GM10248 (cell line): Measurements from ENCODE around the gene DYRK1A.

Experiments used
- CTCF ChIA-PET: fragments of 300-600 bp; sonication (Branson Sonifier 250); formaldehyde crosslinking; extraction: SDS; loops from one replicate; lab custom pipeline; 2021; ENCODE audit warnings: antibody characterized with exemption; lab: Yijun Ruan, JAX
- POLR2A ChIA-PET: fragments of 350-650 bp; sonication (Branson Sonifier 250); formaldehyde crosslinking; extraction: SDS; loops from one replicate; lab custom pipeline; 2020; ENCODE audit warnings: antibody characterized with exemption; lab: Yijun Ruan, JAX
- DNase-seq: peaks from one replicate; pipeline ENCODE4 v3.0.0; 2012; ENCODE audit errors: extremely low spot score
- CTCF ChIP-seq: IDR thresholded peaks from 2 replicates; pipeline ENCODE4 v1.5.1; 2012; ENCODE audit warnings: mild to moderate bottlenecking, low read depth; ENCODE audit errors: extremely low read depth, missing control alignments, control extremely low read depth

DYRK1A gene

GRCh38 chr21:37372951-37373350 is 6.4 kb downstream of the DYRK1A start:
- no peak for DNase-seq
- no peak for TF ChIP-seq CTCF
- CTCF ChIA-PET: interaction anchor here (1.1 to 2.8 kb wide), 4 partner anchors 11 to 86 kb away, joined by 3 to 32 read pairs (median 6); no protein-coding TSS in a partner anchor
- POLR2A ChIA-PET: interaction anchor here (1.0 kb wide), 1 partner anchor 115 kb away, joined by 3 read pairs; no protein-coding TSS in a partner anchor

GRCh38 chr21:37373539-37373938 is 7.0 kb downstream of the DYRK1A start:
- no peak for TF ChIP-seq CTCF
- no peak for DNase-seq
- CTCF ChIA-PET: interaction anchor here (1.1 to 2.8 kb wide), 4 partner anchors 10 to 85 kb away, joined by 3 to 32 read pairs (median 6); no protein-coding TSS in a partner anchor
- POLR2A ChIA-PET: interaction anchor here (1.0 kb wide), 1 partner anchor 116 kb away, joined by 3 read pairs; no protein-coding TSS in a partner anchor

GRCh38 chr21:37374027-37374426 is 7.5 kb downstream of the DYRK1A start:
- no peak for TF ChIP-seq CTCF
- no peak for DNase-seq
- POLR2A ChIA-PET: no interaction called here
- CTCF ChIA-PET: interaction anchor here (1.0 to 2.8 kb wide), 5 partner anchors 10 to 85 kb away, joined by 3 to 32 read pairs (median 6); no protein-coding TSS in a partner anchor

- ChIA-PET CTCF (interaction anchor here (1.2 kb wide), 1 partner anchor 9 kb away, joined by 3 read pairs; no protein-coding TSS in a partner anchor), POLR2A (no interaction called here)
- TF ChIP-seq CTCF: no peak
- no peak for DNase-seq
Observed at GRCh38 chr21:37375866-37376574, 9.4 kb downstream of the DYRK1A start.

- no peak for DNase-seq
- ChIA-PET CTCF (interaction anchor here (1.0 kb wide), 1 partner anchor 28 kb away, joined by 3 read pairs; no protein-coding TSS in a partner anchor), POLR2A (no interaction called here)
- TF ChIP-seq CTCF: no peak
Observed at GRCh38 chr21:37378700-37379139, 12.1 kb downstream of the DYRK1A start.
